HT1080 (cell line): ENCODE measurements around the gene DPP6. TPM values are rescaled to one million over a fixed set of nuclear protein-coding genes. Genes with fewer than 3 reads are reported as not detected.

ENCODE experiments used
- DNase-seq: peaks from one replicate; pipeline ENCODE4 v3.0.0-alpha.2; 2015; ENCODE audit warnings: low read depth
- total RNA-seq: library from RNA; depleted of rRNA; stranded (reverse); fragments of >200 nt; shearing (Covaris generic); gene quantifications from 2 replicates; pipeline ENCODE4 v1.2.3, GENCODE V29; 2014

Gene DPP6
- total RNA-seq, 1 experiment from 2014 or later = not detected

GRCh38 chr7:154231732-154232131, 179.5 kb downstream of the DPP6 start:
- no peak for DNase-seq

DNA sequence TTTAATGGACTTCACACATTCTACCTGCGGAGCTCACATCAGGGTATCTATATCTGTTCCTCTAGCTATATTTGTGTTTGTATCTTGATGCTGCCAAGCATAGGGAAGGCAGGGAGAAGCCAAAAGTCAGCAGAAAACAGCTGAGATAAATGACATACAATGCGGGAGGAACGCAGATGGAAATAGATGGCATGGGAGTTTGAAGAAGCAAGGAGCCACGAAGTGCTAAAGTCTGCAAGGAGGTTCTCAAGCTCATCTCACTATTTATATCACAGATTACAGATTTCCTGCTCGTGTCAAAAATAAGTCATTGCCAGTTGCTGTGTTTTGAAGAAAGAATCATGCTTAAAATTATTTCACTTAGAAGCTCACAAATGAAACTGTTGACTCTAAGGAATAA, 180.5 kb downstream of the DPP6 start:
- no peak for DNase-seq

GRCh38 chr7:154241988-154242387, 189.8 kb downstream of the DPP6 start:
- no peak for DNase-seq

DNA sequence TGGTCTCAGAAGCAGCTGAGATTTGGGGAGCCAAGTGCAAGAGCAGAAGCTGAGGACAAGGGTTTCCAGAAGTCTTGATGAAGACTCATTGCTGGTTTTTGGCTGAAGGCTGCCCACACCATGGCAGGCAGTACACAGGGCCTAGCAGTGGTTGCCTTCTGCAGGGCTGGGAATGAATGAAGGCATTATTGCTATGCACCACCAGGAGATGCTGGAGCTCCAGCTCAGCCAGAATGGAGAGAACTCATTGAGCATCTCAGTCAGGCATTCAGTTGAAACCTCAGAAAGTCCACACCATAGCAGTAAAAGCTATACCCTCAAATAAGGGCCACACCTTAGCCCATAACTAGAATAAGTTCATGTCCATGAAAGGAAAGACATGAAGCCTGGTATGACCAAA, 190.5 kb downstream of the DPP6 start:
- no peak for DNase-seq

DNA sequence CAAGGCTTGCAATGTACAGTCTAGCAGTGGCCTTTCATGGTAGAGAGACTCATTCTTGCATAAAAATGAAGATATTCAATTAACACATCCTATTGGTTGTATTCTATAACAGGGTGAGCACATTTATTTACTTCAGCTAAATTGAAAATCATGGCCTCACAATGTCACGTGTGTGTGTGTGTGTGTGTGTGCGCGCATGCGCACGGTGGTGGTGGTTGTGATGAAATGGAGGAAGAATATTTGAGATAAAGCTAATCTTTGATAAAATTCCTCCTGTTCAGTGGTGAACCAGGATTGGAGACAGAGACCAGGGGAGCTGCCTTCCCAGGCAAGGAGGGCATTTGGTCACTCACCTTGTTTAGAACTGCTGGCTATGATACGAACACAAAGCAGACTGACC, 199.8 kb downstream of the DPP6 start:
- DNase-seq = no peak

DNA sequence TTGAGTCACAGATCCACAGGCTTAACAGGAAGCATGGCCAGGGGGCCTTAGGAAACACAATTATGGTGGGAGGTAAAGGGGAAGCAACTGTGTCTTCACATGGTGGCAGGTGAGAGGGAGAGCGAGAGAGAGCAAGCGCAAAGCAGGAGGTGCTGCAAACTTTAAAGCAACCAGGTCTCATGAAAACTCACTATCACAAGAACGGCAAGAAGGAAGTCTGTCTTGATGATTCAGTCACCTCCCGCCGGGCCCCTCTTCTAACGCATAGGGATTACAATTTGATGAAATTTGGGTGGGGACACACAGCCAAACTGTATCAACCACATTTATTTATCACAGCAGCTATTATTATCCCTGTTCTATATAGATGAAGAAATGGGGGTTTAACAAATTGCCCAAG, 201.6 kb downstream of the DPP6 start:
- no peak for DNase-seq

- no peak for DNase-seq
Measured at GRCh38 chr7:154255324-154255723, 203.1 kb downstream of the DPP6 start.

DNA sequence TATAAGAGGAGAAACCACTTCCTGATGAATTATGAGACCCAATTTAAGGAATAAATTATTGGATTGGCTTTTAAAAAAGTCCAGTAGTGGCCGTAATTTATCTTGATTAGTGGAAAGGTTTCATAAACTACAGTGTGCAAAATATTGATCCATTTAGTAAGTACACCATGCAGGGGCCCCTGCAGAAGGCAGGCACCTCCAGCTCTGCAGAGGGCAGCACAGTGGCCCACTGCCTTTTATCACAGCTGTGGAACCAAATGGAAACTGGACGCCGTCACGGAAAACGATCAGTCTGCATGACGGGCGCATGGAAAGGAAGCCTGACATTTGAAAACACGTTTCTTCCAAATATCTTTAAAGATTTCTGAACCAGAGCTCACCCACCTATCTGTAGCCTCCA, 204.0 kb downstream of the DPP6 start:
- no peak for DNase-seq

- no peak for DNase-seq
Measured at GRCh38 chr7:154259396-154259795, 207.2 kb downstream of the DPP6 start.

DNA sequence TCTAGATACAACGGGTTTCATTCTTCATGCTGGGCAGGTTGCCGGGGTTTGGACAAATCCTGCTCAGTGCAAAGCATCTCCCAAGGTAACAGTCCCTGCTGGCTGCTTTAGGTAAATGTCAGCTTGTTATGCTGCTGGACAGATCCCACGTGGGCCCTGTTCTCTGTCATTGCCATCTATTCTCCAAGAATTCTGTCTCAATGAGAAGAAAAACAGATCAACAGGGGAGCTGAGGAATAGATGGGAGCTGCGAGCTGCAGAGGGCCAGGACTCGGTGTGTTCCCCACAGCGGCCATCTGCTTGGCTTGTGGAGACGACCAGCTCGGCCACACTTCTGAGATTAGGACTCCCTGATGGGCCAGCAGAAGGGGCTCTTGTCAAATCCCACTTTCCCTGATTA, 235.2 kb downstream of the DPP6 start:
- no peak for DNase-seq

DNA sequence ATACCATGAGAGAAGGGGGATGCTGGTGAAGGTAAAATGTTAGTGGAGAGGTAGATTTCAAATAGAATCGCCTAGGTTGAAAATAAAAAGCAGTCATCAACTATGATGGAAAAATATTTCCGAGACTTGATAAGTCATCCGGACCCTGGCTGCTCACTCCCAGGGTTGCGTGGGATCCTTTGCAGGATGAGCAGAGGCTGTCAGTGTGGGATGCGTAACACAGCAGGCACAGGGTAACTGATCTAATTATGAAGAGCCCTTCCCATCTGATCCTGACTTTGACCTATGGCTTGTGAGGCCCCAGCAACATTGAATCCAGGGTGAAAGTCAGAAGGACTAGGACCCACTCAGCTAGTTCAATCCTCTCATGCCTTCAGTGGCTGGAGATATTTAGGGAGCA, 236.9 kb downstream of the DPP6 start:
- DNase-seq = no peak

DNA sequence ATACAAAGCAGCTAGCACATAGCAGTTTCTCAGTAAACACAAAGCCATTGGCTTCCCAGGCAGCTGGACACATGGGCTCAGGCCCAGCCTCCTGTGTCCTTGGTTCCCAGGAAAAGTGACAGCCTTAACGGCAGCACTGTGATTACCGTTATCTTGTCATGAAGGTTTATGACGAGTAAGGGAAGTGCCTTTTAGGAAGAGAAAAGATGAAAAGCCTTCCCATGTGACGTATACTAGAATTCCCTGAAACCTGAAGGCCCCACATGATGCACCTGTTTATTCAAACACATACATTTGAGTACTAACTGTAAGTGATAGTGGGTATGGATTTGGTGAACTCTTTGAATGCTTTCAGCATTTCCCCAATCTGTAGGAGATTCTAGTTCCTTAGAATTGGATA, 244.2 kb downstream of the DPP6 start:
- DNase-seq = no peak

- DNase-seq = no peak
Measured at GRCh38 chr7:154299736-154300135, 247.5 kb downstream of the DPP6 start.

DNA sequence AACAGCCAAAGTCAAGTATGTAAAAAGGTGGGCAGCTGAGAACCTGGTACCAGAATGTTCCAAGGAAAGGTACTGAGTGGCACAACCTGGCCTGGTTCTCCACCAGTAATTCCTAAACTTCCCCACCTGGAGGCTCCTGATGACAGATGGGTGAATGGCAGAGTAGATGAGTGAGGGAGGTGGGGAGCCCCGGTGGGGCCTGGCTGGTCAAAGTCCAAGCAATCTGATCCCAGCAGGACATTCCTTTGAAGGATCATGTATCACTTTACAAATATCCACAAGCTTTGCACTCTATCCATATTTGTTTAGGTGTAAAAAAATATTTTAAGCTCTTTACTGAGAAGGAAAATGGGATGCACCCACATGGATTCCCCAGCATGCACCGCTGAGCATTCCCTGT, 250.2 kb downstream of the DPP6 start:
- DNase-seq = no peak

DNA sequence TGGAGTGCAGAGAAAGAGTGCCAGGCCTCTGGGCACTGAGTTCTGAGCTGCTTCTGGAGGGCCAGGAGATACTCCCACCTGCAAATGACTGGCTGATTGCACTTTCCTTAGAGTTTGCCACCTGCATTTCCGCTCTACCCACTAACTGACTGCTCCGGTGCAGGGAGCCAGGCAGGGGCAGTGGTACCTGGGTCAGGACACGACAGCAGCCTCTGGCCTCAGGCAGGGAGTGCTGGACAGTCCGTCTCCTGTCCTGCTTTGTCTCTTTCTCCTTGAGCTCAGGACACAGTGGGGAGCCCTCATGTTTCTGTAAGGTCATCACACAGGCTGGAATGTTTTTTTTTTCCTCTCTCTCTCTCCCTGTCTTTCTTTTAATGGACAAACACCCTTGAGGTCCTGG, 252.0 kb downstream of the DPP6 start:
- DNase-seq = no peak

- no peak for DNase-seq
Measured at GRCh38 chr7:154304740-154305700, 252.8 kb downstream of the DPP6 start.

GRCh38 chr7:154306036-154306435, 253.8 kb downstream of the DPP6 start:
- no peak for DNase-seq

DNA sequence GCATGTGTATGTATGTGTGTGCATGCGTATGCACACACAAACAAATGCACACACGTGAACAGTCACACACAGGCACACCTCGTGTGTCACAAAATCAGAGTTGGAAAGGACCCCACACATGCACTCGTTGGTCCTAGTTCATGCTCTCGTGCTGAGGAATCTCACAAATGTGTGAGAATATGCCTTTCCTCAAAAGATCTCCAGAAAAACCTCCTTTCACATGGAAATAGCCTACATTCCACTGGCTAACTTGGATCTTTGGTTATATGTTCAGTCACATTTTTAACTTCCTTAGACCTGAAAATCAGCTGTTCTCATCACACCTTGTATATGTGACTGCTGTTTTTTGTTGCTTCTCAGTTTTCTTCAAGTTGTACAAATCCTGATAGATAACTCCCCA, 256.7 kb downstream of the DPP6 start:
- no peak for DNase-seq

DNA sequence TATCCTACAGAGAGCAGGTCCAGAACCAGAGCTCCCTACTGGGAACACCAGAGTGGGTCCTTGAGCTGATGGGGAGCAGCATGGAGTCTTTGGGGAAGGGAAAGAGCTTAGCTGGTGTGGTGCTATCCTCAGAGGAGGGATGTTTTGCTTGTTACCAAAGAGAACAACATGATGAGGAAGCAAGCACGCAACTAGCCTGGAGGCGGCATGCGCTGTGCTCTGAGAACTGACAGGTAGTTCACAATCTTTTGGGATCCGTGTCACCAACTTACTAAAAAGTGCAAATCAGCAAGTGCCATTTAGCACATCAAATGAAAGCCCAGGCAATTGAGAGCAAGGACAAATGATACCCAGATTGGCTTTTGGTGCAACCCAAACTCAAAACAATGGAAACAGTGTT, 257.9 kb downstream of the DPP6 start:
- no peak for DNase-seq

DNA sequence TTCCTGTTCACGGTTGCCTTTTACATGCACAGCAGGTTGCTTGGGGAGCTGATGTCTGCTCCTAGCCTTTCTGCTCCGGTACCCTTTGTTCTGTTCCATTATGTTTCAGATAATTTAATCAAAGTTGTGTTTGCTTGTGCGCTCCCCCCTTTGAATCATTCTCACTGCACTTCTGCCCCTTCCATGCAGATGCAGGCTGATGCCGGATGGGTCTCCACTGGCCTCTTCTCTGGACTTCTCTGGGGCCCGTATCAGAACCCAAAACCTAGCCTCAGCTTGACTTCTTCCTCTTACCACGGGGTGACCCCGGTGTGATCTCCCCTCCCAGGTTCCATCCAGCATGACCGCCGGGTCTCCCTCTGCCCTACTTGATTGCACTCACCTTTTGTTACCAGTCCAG, 272.0 kb downstream of the DPP6 start:
- no peak for DNase-seq

GRCh38 chr7:154326421-154326820, 274.2 kb downstream of the DPP6 start:
- no peak for DNase-seq

- DNase-seq = no peak
Measured at GRCh38 chr7:154330318-154330717, 278.1 kb downstream of the DPP6 start.

DNA sequence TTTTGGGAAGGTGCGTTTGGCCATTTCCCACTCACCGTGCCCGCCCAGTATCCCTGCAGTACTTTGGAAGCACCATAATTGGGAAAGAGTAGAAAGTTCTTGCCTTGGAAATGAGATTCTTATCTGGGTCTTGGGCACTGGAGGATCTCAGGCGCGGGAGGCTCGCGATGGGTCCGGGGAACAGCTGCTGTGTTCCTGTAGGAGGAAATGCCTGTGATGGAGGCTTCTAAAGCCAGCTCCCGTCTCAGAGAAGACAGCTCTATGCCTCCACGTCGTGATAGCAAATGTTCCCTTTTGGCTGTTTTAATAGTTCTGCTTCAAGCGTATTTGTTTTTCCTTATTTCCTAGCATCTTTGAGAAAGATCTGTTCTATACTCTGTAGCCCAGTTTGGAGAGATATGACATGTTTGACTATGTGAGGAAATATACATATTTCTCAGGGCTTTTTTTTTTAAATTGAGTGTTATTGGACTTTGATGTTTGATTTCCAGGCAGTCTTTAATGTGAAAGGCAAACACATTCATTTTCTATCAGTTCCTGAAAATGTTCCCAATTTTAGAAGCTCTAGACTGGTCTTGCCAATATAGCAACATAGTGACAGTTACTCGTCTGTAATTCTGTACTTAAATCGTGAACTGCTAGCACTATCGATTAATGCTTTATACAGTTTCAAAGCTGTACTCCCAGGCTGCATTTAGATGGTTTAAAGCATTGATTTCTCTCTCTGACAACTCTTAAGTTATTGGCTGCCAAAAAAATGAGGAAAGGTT, 280.8 kb downstream of the DPP6 start:
- no peak for DNase-seq
